ENCODE data around the gene ZNF385D. TPM values are rescaled to one million over a fixed set of nuclear protein-coding genes. Genes with fewer than 3 reads are reported as not detected.

The ZNF385D gene
- total and polyA plus RNA-seq, 7 donors = under 0.01 to 4.3 (median 1.2) TPM

DNA sequence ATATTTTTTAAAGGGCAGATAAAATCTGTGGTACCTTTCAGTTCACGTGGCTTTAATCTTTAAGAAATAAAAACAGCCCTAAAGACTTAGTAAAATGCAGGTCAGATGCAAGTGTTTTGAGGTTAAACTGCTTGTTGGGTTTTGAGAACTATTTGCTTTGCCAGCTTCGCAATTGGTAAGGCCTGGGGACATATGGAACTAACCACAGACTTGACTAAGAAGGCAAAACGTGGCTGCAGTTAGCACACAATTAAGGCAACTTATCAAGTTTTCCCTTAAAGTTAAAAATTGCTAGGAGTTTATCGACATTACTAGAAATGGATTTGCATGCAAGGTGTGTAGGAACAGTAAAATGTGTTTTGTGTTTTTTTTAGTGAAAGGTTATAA is 206.9 kb downstream of the ZNF385D start:
- intact Hi-C loops (cut with DNase I) = no loop called here
- WGBS, 2 donors = 43 to 56% methylated on average over 4 of the region's 4 CpGs
- H3K36me3 ChIP-seq = no peaks in the 10 kb centered on the region

DNA sequence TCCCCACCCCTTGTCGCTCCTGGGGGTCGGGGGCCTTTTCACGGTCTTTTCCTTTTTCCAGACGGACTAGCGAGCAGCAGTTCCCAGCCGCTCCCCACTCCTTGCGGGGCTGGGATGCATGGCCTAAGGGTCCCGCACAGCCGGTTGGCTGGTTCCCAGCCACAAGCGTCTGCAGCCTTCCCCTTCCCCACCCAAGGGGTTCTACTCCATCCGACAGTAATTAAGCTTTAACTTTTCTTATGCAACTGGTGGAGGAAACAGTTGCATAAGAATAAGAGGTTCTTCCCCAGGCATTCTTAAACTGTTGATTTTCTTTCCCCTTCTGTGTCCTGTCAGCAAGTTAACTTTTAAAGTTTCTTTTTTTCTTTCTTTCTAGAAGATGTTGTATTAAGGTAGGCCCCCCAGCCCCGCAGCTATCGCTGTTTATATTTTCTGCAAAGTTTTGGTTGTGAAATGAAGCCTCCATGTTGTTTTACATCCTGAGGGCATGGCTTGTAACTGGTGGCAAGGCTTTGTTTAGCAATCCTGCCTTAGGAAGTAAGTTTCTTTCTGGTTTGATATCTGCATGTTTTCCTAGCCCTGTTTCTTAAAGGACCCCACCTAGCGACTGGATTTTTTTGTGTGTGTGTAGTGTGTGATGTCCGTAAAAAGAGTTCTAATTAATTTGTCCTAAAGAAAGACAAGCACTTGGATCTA is 207.5 kb downstream of the ZNF385D start:
- DNase-seq = no peak
- no peak overlapping the region for H3K27ac ChIP-seq
- intact Hi-C loops (cut with DNase I) = no loop called here
- no peaks in the 10 kb centered on the region for H3K4me1 ChIP-seq
- 82 to 85% methylated on average over 15 of the region's 15 CpGs for WGBS, 2 donors
- no peaks in the 10 kb centered on the region for H3K27me3 ChIP-seq
- no peaks in the 10 kb centered on the region for H3K36me3 ChIP-seq
- TF ChIP-seq POLR2A (IDR thresholded peaks at IDR 0.05) (no peak), POLR2AphosphoS5 (IDR thresholded peaks at IDR 0.05) (no peak), EP300 (IDR thresholded peaks at IDR 0.05) (no peak)
- TF ChIP-seq, protein P1, sequence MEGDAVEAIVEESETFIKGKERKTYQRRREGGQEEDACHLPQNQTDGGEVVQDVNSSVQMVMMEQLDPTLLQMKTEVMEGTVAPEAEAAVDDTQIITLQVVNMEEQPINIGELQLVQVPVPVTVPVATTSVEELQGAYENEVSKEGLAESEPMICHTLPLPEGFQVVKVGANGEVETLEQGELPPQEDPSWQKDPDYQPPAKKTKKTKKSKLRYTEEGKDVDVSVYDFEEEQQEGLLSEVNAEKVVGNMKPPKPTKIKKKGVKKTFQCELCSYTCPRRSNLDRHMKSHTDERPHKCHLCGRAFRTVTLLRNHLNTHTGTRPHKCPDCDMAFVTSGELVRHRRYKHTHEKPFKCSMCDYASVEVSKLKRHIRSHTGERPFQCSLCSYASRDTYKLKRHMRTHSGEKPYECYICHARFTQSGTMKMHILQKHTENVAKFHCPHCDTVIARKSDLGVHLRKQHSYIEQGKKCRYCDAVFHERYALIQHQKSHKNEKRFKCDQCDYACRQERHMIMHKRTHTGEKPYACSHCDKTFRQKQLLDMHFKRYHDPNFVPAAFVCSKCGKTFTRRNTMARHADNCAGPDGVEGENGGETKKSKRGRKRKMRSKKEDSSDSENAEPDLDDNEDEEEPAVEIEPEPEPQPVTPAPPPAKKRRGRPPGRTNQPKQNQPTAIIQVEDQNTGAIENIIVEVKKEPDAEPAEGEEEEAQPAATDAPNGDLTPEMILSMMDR (IDR thresholded peaks at IDR 0.05) = no peak
- peaks cover 0 to 3% (median 0%) of the 10 kb centered on the region in 4 donors for H3K9me3 ChIP-seq
- no peak overlapping the region for H3K4me3 ChIP-seq

More for the DNA sequence above, 206.9 kb downstream of the ZNF385D start:
- H3K9me3 ChIP-seq = peaks cover 0 to 3% (median 0%) of the 10 kb centered on the region in 4 donors
- no peak for DNase-seq
- TF ChIP-seq, protein P1 (IDR thresholded peaks at IDR 0.05) = no peak
- TF ChIP-seq POLR2AphosphoS5 (IDR thresholded peaks at IDR 0.05) (no peak), EP300 (IDR thresholded peaks at IDR 0.05) (no peak), POLR2A (IDR thresholded peaks at IDR 0.05) (no peak)
- no peak overlapping the region for H3K4me3 ChIP-seq
- no peaks in the 10 kb centered on the region for H3K27me3 ChIP-seq
- no peaks in the 10 kb centered on the region for H3K4me1 ChIP-seq
- H3K27ac ChIP-seq = no peak overlapping the region

DNA sequence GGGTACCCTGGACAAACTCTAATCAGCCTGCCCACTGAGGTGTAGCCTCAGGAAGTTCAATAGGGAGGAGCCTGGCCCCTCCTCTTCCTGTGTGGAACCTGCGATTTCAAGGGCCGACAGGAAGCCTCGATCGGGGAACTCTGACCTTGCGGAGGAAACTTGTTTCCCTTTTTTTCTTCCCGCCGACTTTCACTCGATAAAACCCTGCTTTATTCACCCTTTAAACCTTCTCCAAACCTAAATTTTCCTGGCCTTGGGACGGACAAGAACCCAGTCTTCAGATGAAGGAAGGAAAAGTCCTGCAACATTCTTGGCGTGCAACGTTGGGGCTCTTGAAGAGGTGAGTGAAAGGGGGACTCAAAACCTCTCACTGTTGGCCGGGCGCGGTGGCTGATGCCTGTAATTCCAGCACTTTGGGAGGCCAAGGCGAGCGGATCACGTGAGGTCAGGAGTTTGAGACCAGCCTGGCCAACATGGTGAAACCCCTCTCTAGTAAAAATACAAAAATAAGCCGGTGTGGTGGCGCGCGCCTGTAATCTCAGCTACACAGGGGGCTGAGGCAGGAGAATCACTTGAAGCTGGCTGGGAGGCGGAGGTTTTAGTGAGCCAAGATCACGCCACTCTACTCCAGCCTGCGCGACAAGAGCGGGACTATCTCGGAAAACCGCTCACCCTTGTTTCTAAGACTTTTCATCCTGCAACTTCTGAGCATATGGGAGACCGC is 208.2 kb downstream of the ZNF385D start:
- H3K36me3 ChIP-seq = no peaks in the 10 kb centered on the region
- WGBS, 2 donors = 87 to 91% methylated on average over 29 of the region's 29 CpGs
- intact Hi-C loops (cut with DNase I) = no loop called here

DNA sequence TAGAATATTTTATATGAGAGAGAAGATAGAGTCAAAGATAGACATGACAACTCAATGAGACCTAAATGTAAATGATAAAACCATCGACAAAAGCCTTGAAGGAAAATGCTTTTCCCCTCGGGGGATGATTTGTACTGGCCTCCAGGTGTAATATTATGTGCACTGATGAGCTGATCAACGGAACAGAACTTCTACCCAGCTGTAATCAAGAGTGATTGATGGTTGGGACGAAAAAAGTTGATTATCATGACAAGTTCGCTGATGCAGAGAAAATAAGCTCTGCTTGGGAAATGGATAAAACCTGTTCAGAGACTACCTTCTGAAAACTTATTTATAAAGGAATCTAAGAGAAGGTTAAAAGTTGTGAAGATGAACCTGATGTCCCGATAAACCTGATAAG is 210.7 kb downstream of the ZNF385D start:
- WGBS, 2 donors = 82 to 89% methylated on average over 6 of the region's 6 CpGs
- Histone ChIP-seq H3K9me3 (no peaks in the 10 kb centered on the region), H3K27me3 (no peaks in the 10 kb centered on the region), H3K4me3 (no peak overlapping the region), H3K27ac (no peak overlapping the region), H3K36me3 (no peaks in the 10 kb centered on the region), H3K4me1 (no peaks in the 10 kb centered on the region)
- intact Hi-C loops (cut with DNase I) = no loop called here
- no peak for DNase-seq
- no peak for TF ChIP-seq EP300 (IDR thresholded peaks at IDR 0.05)
- no peak for TF ChIP-seq POLR2A (IDR thresholded peaks at IDR 0.05)
- TF ChIP-seq, protein P1 (IDR thresholded peaks at IDR 0.05) = no peak
- TF ChIP-seq POLR2AphosphoS5 (IDR thresholded peaks at IDR 0.05) = no peak

More for the DNA sequence above, 208.2 kb downstream of the ZNF385D start:
- DNase-seq = no peak
- Histone ChIP-seq H3K27ac (no peak overlapping the region), H3K9me3 (peaks cover 0 to 1% (median 0%) of the 10 kb centered on the region in 4 donors), H3K4me1 (no peaks in the 10 kb centered on the region), H3K4me3 (no peak overlapping the region), H3K27me3 (no peaks in the 10 kb centered on the region)
- TF ChIP-seq, protein P1 (IDR thresholded peaks at IDR 0.05) = no peak
- TF ChIP-seq POLR2AphosphoS5 (IDR thresholded peaks at IDR 0.05) (no peak), EP300 (IDR thresholded peaks at IDR 0.05) (no peak), POLR2A (IDR thresholded peaks at IDR 0.05) (no peak)
